ENCODE data around the gene SVIL. TPM values are rescaled to one million over a fixed set of nuclear protein-coding genes. Genes with fewer than 3 reads are reported as not detected.
A peak's percentile ranks its signal among the peaks of the same experiment; 100 is the strongest.

Gene SVIL
- total and polyA plus RNA-seq, 8 donors = 8.6 to 53.8 (median 20.4) TPM

DNA sequence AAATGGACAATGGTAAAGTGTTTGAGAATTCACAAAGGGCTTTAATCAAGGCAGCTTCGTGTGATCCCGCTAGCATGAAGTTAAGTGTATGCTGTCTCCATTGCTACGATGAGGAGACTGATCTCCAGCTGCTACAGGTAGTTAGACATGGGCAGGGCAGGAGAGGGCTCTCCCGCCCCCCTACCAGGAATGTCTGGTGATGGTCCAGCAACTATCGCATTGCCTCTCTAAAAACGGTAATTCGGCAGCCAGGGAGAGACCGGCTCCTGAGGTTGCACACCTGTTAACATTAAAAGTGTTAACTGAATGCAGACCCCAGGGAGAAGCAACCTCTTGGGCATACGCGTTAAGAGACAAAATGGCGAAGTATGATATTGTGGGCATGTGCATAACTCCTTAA is 37.9 kb downstream of the SVIL start:
- Histone ChIP-seq H3K4me1 (peaks cover 0 to 11% (median 0%) of the 10 kb centered on the region in 3 donors), H3K4me3 (no peak overlapping the region), H3K36me3 (no peaks in the 10 kb centered on the region), H3K9me3 (no peaks in the 10 kb centered on the region), H3K27me3 (no peaks in the 10 kb centered on the region), H3K27ac (no peak overlapping the region)
- 91 to 92% methylated on average over 11 of the region's 11 CpGs for WGBS, 2 donors
- no peak for ATAC-seq
- DNase-seq = no peak
- no peak for FAIRE-seq
- no peak for TF ChIP-seq CTCF (IDR thresholded peaks at IDR 0.05)
- intact Hi-C loops (cut with DNase I) = loop anchor here in 1 of 3 donors (10.0 kb wide), 1 partner anchor 102 kb away; no protein-coding TSS in a partner anchor

GRCh38 chr10:29596356-29596755 is 38.4 kb downstream of the SVIL start:
- 92 to 94% methylated on average over 1 of the region's 1 CpG for WGBS, 2 donors
- intact Hi-C loops (cut with DNase I) = loop anchor here in 1 of 3 donors (10.0 kb wide), 1 partner anchor 102 kb away; no protein-coding TSS in a partner anchor
- Histone ChIP-seq H3K36me3 (no peaks in the 10 kb centered on the region), H3K27ac (no peak overlapping the region), H3K4me3 (no peak overlapping the region), H3K27me3 (no peaks in the 10 kb centered on the region), H3K4me1 (peaks cover 4 to 16% (median 4%) of the 10 kb centered on the region in 3 donors), H3K9me3 (no peaks in the 10 kb centered on the region)
- FAIRE-seq (no peak), ATAC-seq (no peak), DNase-seq (no peak)
- TF ChIP-seq CTCF (IDR thresholded peaks at IDR 0.05) = no peak

GRCh38 chr10:29595636-29596225 is 39.0 kb downstream of the SVIL start:
- no peaks in the 10 kb centered on the region for H3K9me3 ChIP-seq
- FAIRE-seq (no peak), DNase-seq (no peak), ATAC-seq (no peak)
- H3K4me1 ChIP-seq = peaks cover 10 to 22% (median 11%) of the 10 kb centered on the region in 3 donors
- H3K27ac ChIP-seq = no peak overlapping the region
- H3K36me3 ChIP-seq = no peaks in the 10 kb centered on the region
- intact Hi-C loops (cut with DNase I) = loop anchor here in 1 of 3 donors (10.0 kb wide), 1 partner anchor 101 kb away; no protein-coding TSS in a partner anchor
- 91 to 96% methylated on average over 10 of the region's 10 CpGs for WGBS, 2 donors
- no peak for TF ChIP-seq CTCF (IDR thresholded peaks at IDR 0.05)
- H3K27me3 ChIP-seq = no peaks in the 10 kb centered on the region
- H3K4me3 ChIP-seq = no peak overlapping the region

DNA sequence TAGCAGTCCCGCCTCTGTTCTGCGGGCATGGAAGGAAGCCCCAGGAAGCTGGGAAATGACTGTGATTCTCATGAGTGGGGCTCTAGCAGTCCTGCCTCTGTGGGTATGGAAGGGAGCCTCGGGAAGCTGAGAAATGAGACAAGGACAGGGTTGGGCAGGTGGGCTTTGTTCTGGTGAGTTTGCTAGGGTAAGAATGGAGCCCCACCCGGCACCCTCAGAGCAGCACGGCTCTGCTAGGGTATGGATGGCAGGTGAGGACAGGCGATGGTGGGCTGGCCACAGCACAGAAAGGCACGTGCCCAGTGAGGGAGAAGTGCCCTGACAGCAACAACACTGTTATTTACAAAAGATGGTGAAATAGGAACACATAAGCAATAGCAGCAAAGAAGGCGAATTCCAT is 39.6 kb downstream of the SVIL start:
- intact Hi-C loops (cut with DNase I) = loop anchor here in 1 of 3 donors (10.0 kb wide), 1 partner anchor 100 kb away; no protein-coding TSS in a partner anchor
- H3K9me3 ChIP-seq = no peaks in the 10 kb centered on the region
- DNase-seq = no peak
- peaks cover 10 to 28% (median 16%) of the 10 kb centered on the region in 3 donors for H3K4me1 ChIP-seq
- WGBS, 2 donors = 88 to 93% methylated on average over 8 of the region's 8 CpGs
- H3K36me3 ChIP-seq = no peaks in the 10 kb centered on the region
- no peak overlapping the region for H3K27ac ChIP-seq
- TF ChIP-seq CTCF (IDR thresholded peaks at IDR 0.05) = no peak
- no peak for FAIRE-seq
- H3K4me3 ChIP-seq = no peak overlapping the region
- no peak for ATAC-seq
- H3K27me3 ChIP-seq = no peaks in the 10 kb centered on the region

DNA sequence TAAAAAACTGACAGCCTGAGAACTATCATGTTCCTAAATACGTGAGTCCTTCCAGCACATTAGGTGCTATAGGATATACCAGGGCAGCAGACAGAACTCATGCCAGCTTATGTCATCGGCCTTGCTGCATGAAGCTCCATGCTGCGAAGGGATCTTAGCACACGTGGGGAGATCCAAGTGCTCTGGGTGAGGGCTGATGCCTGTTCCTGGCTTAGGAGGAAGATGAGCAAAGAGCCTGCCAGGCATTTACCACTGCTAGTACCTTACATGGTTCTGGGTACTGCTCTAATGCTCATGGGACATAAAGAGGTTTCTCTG is 43.2 kb downstream of the SVIL start:
- Histone ChIP-seq H3K9me3 (no peaks in the 10 kb centered on the region), H3K27ac (peak overlapping the region in 2 of 4 donors; percentile 38 to 70), H3K27me3 (no peaks in the 10 kb centered on the region), H3K4me3 (no peak overlapping the region), H3K4me1 (peaks cover 10 to 29% (median 25%) of the 10 kb centered on the region in 3 donors), H3K36me3 (no peaks in the 10 kb centered on the region)
- WGBS, 2 donors = 85 to 87% methylated on average over 4 of the region's 4 CpGs
- ATAC-seq = no peak
- TF ChIP-seq CTCF (IDR thresholded peaks at IDR 0.05) = no peak
- intact Hi-C loops (cut with DNase I) = loop anchor here in 1 of 3 donors (10.0 kb wide), 1 partner anchor 97 kb away; no protein-coding TSS in a partner anchor
- no peak for FAIRE-seq
- DNase-seq = no peak

Data from pancreas (tissue), 10 donors.